Keratinocyte (primary cell): ENCODE results near the gene CGNL1. TPM values are rescaled to one million over a fixed set of nuclear protein-coding genes. Genes with fewer than 3 reads are reported as not detected.

Experiments
- DNase-seq: peaks from one replicate; pipeline ENCODE4 v3.0.0-alpha.2; 2011; ENCODE audit warnings: low read depth, missing footprints, low spot score
- FAIRE-seq: peaks from 2 replicates; lab custom pipeline; 2011; peaks lifted over from hg19 to GRCh38; lab: Jason Lieb, UNC
- H2AFZ ChIP-seq: 2 replicates; pipeline ENCODE4 v1.6.0; 2012; ENCODE audit warnings: low read length, control low read depth, inconsistent platforms; ENCODE audit not compliant: control insufficient read depth
- H3K27ac ChIP-seq: 2 replicates; pipeline ENCODE4 v1.5.1; 2011; ENCODE audit warnings: low read length; ENCODE audit not compliant: control insufficient read depth, insufficient read depth
- H3K27me3 ChIP-seq: 3 replicates; pipeline ENCODE4 v1.6.0; 2011; ENCODE audit warnings: low read length; ENCODE audit not compliant: control insufficient read depth, insufficient read depth; ENCODE audit errors: extremely low read depth
- H3K36me3 ChIP-seq, 2 experiments: 2 replicates in 1 of 2; 3 replicates in 1 of 2; pipeline ENCODE4 v1.5.1; 2011; ENCODE audit warnings: low read length in 2 of 2, mild to moderate bottlenecking in 1 of 2; ENCODE audit not compliant: control insufficient read depth in 2 of 2, insufficient read depth in 2 of 2; ENCODE audit errors: extremely low read depth in 1 of 2
- H3K4me1 ChIP-seq: 3 replicates; pipeline ENCODE4 v1.5.1; 2011; ENCODE audit warnings: low read length; ENCODE audit not compliant: control insufficient read depth, insufficient read depth; ENCODE audit errors: extremely low read depth
- H3K4me2 ChIP-seq: 3 replicates; pipeline ENCODE4 v1.6.0; 2011; ENCODE audit warnings: low read depth, low read length; ENCODE audit not compliant: control insufficient read depth, insufficient read depth; ENCODE audit errors: extremely low read depth
- H3K4me3 ChIP-seq, 3 experiments: fragments of 200-600 bp in 1 of 3; sonication (generic) in 1 of 3; 2 replicates in 2 of 3; 3 replicates in 1 of 3; pipeline ENCODE4 v1.5.1; 2011 to 2016; ENCODE audit warnings: low read length in 3 of 3, mild to moderate bottlenecking in 3 of 3, control low read depth in 2 of 3, inconsistent platforms in 1 of 3, low read depth in 1 of 3, mixed read lengths in 1 of 3, mixed run types in 1 of 3, moderate library complexity in 1 of 3; ENCODE audit not compliant: control insufficient read depth in 2 of 3, insufficient read depth in 2 of 3; ENCODE audit errors: extremely low read depth in 1 of 3
- H3K79me2 ChIP-seq: 2 replicates; pipeline ENCODE4 v1.6.0; 2012; ENCODE audit warnings: low read length; ENCODE audit not compliant: control insufficient read depth, insufficient read depth
- H3K9ac ChIP-seq: 3 replicates; pipeline ENCODE4 v1.6.0; 2011; ENCODE audit warnings: low read length; ENCODE audit not compliant: control insufficient read depth, insufficient read depth; ENCODE audit errors: extremely low read depth
- H3K9me1 ChIP-seq: 3 replicates; pipeline ENCODE4 v1.6.0; 2011; ENCODE audit warnings: low read length; ENCODE audit not compliant: control insufficient read depth, insufficient read depth; ENCODE audit errors: extremely low read depth
- H3K9me3 ChIP-seq: 2 replicates; pipeline ENCODE4 v1.5.1; 2012; ENCODE audit warnings: low read depth, low read length; ENCODE audit not compliant: control insufficient read depth
- H4K20me1 ChIP-seq: 3 replicates; pipeline ENCODE4 v1.6.0; 2011; ENCODE audit warnings: low read length; ENCODE audit not compliant: control insufficient read depth, insufficient read depth; ENCODE audit errors: extremely low read depth
- EZH2 ChIP-seq: IDR thresholded peaks from one replicate; pipeline ENCODE4 v1.6.1; 2012; ENCODE audit warnings: inconsistent platforms, mild to moderate bottlenecking, low read length, moderate library complexity
- dilution Hi-C: fragments of 300-500 bp; cut with MboI; formaldehyde crosslinking; loops from one replicate; pipeline ENCODE4 v1.7.0; 2020; ENCODE audit warnings: low sequenced_read_pairs; ENCODE audit not compliant: extremely low pct_ligation_motif_present
- polyA plus RNA-seq, 5 experiments: library from polyadenylated mRNA; depleted of rRNA in 3 of 5; stranded (reverse) in 3 of 5; stranded (forward) in 1 of 5; unstranded in 1 of 5; fragments of >200 nt; gene quantifications; 1 replicate in 1 of 5; 2 replicates in 3 of 5; 3 replicates in 1 of 5; pipeline versions ENCODE4 v1.2.1 to v1.2.3, GENCODE V29; 2011 to 2012; ENCODE audit warnings: missing spikeins in 2 of 5, low read depth in 1 of 5, low replicate concordance in 1 of 5
- TF ChIP-seq, protein P1 (sequence below), 3 experiments: IDR thresholded peaks in 1 of 3; conservative IDR thresholded peaks in 1 of 3; optimal IDR thresholded peaks in 1 of 3; 2 replicates in 2 of 3; 3 replicates in 1 of 3; pipeline versions ENCODE3 to v1.5.1; 2011; ENCODE audit warnings: low read length in 3 of 3, mild to moderate bottlenecking in 3 of 3, moderate library complexity in 2 of 3, control low read depth in 1 of 3, inconsistent platforms in 1 of 3; ENCODE audit not compliant: insufficient read depth in 2 of 3; ENCODE audit errors: extremely low read depth in 1 of 3

Gene CGNL1
- polyA plus RNA-seq, 1 donor (not counting 4 experiments of a cell fraction or from before 2014, with no cell fraction given) = 0.05 TPM

DNA sequence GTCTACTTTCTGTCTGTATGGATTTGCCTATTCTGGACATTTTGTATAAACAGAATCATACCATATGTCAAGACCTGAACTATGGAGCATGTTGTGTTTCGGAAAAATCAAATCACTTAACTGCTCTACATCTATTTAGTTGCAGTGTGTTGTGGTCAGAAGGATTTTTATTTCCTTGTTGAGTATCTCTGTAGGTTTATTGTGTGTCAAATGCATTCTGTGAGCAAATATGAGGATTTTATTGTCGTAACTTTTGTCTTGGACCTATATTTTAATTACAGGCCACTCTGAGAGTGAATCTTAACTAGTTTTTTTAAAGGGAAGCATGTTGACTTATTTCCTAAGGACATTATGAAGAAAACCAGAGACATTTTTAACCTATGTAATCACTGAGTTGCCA lies 130.8 kb downstream of the CGNL1 start:
- H3K79me2 ChIP-seq = no peaks in the 10 kb centered on the region
- H3K9me1 ChIP-seq = no peaks in the 10 kb centered on the region
- TF ChIP-seq, protein P1, sequence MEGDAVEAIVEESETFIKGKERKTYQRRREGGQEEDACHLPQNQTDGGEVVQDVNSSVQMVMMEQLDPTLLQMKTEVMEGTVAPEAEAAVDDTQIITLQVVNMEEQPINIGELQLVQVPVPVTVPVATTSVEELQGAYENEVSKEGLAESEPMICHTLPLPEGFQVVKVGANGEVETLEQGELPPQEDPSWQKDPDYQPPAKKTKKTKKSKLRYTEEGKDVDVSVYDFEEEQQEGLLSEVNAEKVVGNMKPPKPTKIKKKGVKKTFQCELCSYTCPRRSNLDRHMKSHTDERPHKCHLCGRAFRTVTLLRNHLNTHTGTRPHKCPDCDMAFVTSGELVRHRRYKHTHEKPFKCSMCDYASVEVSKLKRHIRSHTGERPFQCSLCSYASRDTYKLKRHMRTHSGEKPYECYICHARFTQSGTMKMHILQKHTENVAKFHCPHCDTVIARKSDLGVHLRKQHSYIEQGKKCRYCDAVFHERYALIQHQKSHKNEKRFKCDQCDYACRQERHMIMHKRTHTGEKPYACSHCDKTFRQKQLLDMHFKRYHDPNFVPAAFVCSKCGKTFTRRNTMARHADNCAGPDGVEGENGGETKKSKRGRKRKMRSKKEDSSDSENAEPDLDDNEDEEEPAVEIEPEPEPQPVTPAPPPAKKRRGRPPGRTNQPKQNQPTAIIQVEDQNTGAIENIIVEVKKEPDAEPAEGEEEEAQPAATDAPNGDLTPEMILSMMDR (optimal IDR thresholded peaks at IDR 0.05 in 1 of 3, IDR thresholded peaks at IDR 0.05 in 1 of 3, conservative IDR thresholded peaks at IDR 0.05 in 1 of 3; ENCODE audit: extremely low read depth in 1 of 3, insufficient read depth in 2 of 3, low read length in 3 of 3) = no peak
- TF ChIP-seq EZH2 = no peak
- H3K9ac ChIP-seq = no peak overlapping the region
- no peak overlapping the region for H3K4me3 ChIP-seq
- H3K4me1 ChIP-seq = peaks cover 42% of the 10 kb centered on the region
- no peaks in the 10 kb centered on the region for H3K27me3 ChIP-seq
- H3K36me3 ChIP-seq = no peaks in the 10 kb centered on the region
- no peak overlapping the region for H3K27ac ChIP-seq
- H3K9me3 ChIP-seq = no peaks in the 10 kb centered on the region
- DNase-seq (no peak), FAIRE-seq (no peak)
- no peak overlapping the region for H2AFZ ChIP-seq
- H3K4me2 ChIP-seq = no peak overlapping the region
- H4K20me1 ChIP-seq = no peaks in the 10 kb centered on the region
- dilution Hi-C loops = no loop called here

DNA sequence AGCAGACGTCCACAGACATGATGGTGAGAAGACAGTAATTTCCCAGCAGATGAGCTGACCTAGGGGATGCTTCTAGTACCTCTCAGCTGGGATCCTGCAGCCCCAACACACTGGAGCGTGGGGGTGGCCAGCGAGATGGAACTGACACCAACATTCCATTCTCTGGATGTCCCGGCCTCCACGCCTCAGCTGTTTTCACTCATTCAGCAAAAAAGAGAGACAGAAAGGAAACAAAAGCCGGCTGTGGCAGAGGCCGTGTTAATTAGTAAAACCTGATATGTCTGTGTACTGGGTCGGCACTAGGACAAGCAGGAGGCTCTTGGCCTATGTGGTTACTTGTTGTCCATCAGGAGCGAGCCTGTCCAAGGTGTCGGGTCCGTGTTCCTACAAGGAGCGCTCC lies 132.8 kb downstream of the CGNL1 start:
- no peaks in the 10 kb centered on the region for H4K20me1 ChIP-seq
- H3K36me3 ChIP-seq = no peaks in the 10 kb centered on the region
- H2AFZ ChIP-seq = peak overlapping the region; percentile 0
- H3K4me2 ChIP-seq = no peak overlapping the region
- H3K9me3 ChIP-seq = no peaks in the 10 kb centered on the region
- no peaks in the 10 kb centered on the region for H3K9me1 ChIP-seq
- H3K4me3 ChIP-seq = no peak overlapping the region
- H3K27ac ChIP-seq = no peak overlapping the region
- FAIRE-seq (no peak), DNase-seq (no peak)
- dilution Hi-C loops = no loop called here
- peaks cover 42% of the 10 kb centered on the region for H3K4me1 ChIP-seq
- no peak overlapping the region for H3K9ac ChIP-seq
- no peaks in the 10 kb centered on the region for H3K79me2 ChIP-seq
- H3K27me3 ChIP-seq = no peaks in the 10 kb centered on the region
- TF ChIP-seq, protein P1 (optimal IDR thresholded peaks at IDR 0.05 in 1 of 3, IDR thresholded peaks at IDR 0.05 in 1 of 3, conservative IDR thresholded peaks at IDR 0.05 in 1 of 3; ENCODE audit: extremely low read depth in 1 of 3, insufficient read depth in 2 of 3, low read length in 3 of 3) = no peak
- no peak for TF ChIP-seq EZH2
